Activated CD4-positive, alpha-beta T cell treated with anti-CD3 and anti-CD28 coated beads for 36 hours (primary cell): ENCODE results near the gene CLEC4M. TPM values are rescaled to one million over a fixed set of nuclear protein-coding genes. Genes with fewer than 3 reads are reported as not detected.

Source experiments
- ATAC-seq: fragments of 200-7000 bp; cut with Tn5 transposase; one replicate; pipeline ENCODE4 v1.10.0; 2021; ENCODE audit warnings: mild to moderate bottlenecking, moderate library complexity
- CTCF ChIA-PET: fragments of 350-600 bp; sonication (Branson Sonifier 250); formaldehyde crosslinking; loops from one replicate; lab custom pipeline; 2021; ENCODE audit warnings: antibody characterized with exemption; lab: Charles Lee
- POLR2A ChIA-PET: fragments of 350-600 bp; sonication (Branson Sonifier 250); formaldehyde crosslinking; loops from one replicate; lab custom pipeline; 2021; ENCODE audit warnings: antibody characterized with exemption, inconsistent platforms; lab: Charles Lee
- DNase-seq: peaks from one replicate; pipeline ENCODE4 v3.0.0-alpha.2; 2020
- H3K27ac Mint-ChIP-seq: one replicate; pipeline ENCODE4 v1.8.0; 2021; ENCODE audit warnings: mixed read lengths
- H3K27me3 Mint-ChIP-seq: one replicate; pipeline ENCODE4 v1.8.0; 2021; ENCODE audit warnings: mixed read lengths
- H3K36me3 Mint-ChIP-seq: one replicate; pipeline ENCODE4 v1.8.0; 2021; ENCODE audit warnings: low read depth, mixed read lengths
- H3K4me1 Mint-ChIP-seq: one replicate; pipeline ENCODE4 v1.8.0; 2021; ENCODE audit warnings: mixed read lengths
- H3K4me3 Mint-ChIP-seq: one replicate; pipeline ENCODE4 v1.8.0; 2021; ENCODE audit warnings: mild to moderate bottlenecking, moderate library complexity, mixed read lengths
- H3K9me3 Mint-ChIP-seq: one replicate; pipeline ENCODE4 v1.8.0; 2021; ENCODE audit warnings: low read depth, mixed read lengths
- intact Hi-C, 2 experiments: fragments of 100-400 bp; cut with DNase I in 1 of 2; cut with micrococcal nuclease in 1 of 2; formaldehyde crosslinking; loops; one replicate each; pipeline versions ENCODE4 v1.14.2 to v1.15.1; 2022 to 2024; cut with DNase I, micrococcal nuclease
- total RNA-seq, 2 experiments: library from RNA; stranded (reverse); gene quantifications; one replicate each; pipeline ENCODE4 v1.2.3, GENCODE V29; 2021

Gene CLEC4M
- total RNA-seq, 2 experiments from 2014 or later, result not detected

- Mint-ChIP-seq H3K36me3 (no peaks in the 10 kb centered on the region), H3K4me3 (no peak overlapping the region), H3K27ac (no peak overlapping the region), H3K4me1 (peaks cover 27% of the 10 kb centered on the region), H3K27me3 (peaks cover 25% of the 10 kb centered on the region), H3K9me3 (no peaks in the 10 kb centered on the region)
- CTCF ChIA-PET, result interaction anchor here (0.6 to 0.7 kb wide), 4 partner anchors 18 to 209 kb away, joined by 3 read pairs; no protein-coding TSS in a partner anchor
- POLR2A ChIA-PET, result interaction anchor here (0.6 kb wide), 1 partner anchor 63 kb away, joined by 4 read pairs; no protein-coding TSS in a partner anchor
- DNase-seq (no peak), ATAC-seq (no peak)
- intact Hi-C loops, result no loop called here
Measured at GRCh38 chr19:7775761-7776160, 12.7 kb downstream of the CLEC4M start.

- no peak overlapping the region for H3K27ac Mint-ChIP-seq
- H3K4me3 Mint-ChIP-seq, result no peak overlapping the region
- peaks cover 6% of the 10 kb centered on the region for H3K4me1 Mint-ChIP-seq
- ChIA-PET CTCF (no interaction called here), POLR2A (no interaction called here)
- H3K9me3 Mint-ChIP-seq, result no peaks in the 10 kb centered on the region
- intact Hi-C loops, result no loop called here
- H3K36me3 Mint-ChIP-seq, result no peaks in the 10 kb centered on the region
- H3K27me3 Mint-ChIP-seq, result peaks cover 30% of the 10 kb centered on the region
- ATAC-seq (no peak), DNase-seq (no peak)
Measured at GRCh38 chr19:7778081-7778480, 15.0 kb downstream of the CLEC4M start.

GRCh38 chr19:7779631-7780486 is 16.8 kb downstream of the CLEC4M start:
- Mint-ChIP-seq H3K9me3 (no peaks in the 10 kb centered on the region), H3K27ac (no peak overlapping the region), H3K27me3 (peaks cover 44% of the 10 kb centered on the region), H3K36me3 (no peaks in the 10 kb centered on the region), H3K4me3 (no peak overlapping the region), H3K4me1 (peaks cover 3% of the 10 kb centered on the region)
- POLR2A ChIA-PET, result no interaction called here
- no peak for DNase-seq
- ATAC-seq, result no peak
- intact Hi-C loops, result no loop called here
- CTCF ChIA-PET, result interaction anchor here (0.6 kb wide), 1 partner anchor 12 kb away, joined by 3 read pairs; no protein-coding TSS in a partner anchor

DNA sequence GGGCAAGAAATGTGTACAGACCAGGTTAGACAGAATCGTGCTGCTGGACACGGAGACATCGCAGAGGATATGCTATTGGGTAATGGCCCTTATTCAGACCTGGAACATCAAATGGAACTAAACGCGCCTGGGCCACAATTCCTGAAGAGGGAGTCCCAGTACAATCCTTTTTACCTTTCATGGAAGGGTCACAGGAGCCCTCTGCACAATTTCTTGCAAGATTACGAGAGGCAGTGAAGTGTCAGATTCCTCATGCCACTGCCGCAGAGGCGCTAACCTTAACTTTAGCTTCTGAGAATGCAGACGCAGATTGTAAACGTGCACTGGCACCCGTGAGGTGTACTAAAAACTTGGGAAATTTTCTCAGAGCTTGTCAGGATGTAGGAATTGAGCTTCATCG is 18.1 kb downstream of the CLEC4M start:
- intact Hi-C loops, result no loop called here
- CTCF ChIA-PET, result interaction anchor here (1.3 kb wide), 1 partner anchor 19 kb away, joined by 3 read pairs; no protein-coding TSS in a partner anchor
- DNase-seq, result no peak
- POLR2A ChIA-PET, result no interaction called here
- H3K4me1 Mint-ChIP-seq, result peaks cover 3% of the 10 kb centered on the region
- no peaks in the 10 kb centered on the region for H3K9me3 Mint-ChIP-seq
- H3K4me3 Mint-ChIP-seq, result no peak overlapping the region
- H3K36me3 Mint-ChIP-seq, result no peaks in the 10 kb centered on the region
- H3K27ac Mint-ChIP-seq, result no peak overlapping the region
- peaks cover 43% of the 10 kb centered on the region for H3K27me3 Mint-ChIP-seq
- no peak for ATAC-seq

- no peak for ATAC-seq
- no peak overlapping the region for H3K4me3 Mint-ChIP-seq
- no peak overlapping the region for H3K27ac Mint-ChIP-seq
- CTCF ChIA-PET, result no interaction called here
- POLR2A ChIA-PET, result no interaction called here
- intact Hi-C loops, result no loop called here
- H3K36me3 Mint-ChIP-seq, result no peaks in the 10 kb centered on the region
- peaks cover 5% of the 10 kb centered on the region for H3K4me1 Mint-ChIP-seq
- DNase-seq, result no peak
- peaks cover 46% of the 10 kb centered on the region for H3K27me3 Mint-ChIP-seq
- H3K9me3 Mint-ChIP-seq, result no peaks in the 10 kb centered on the region
Measured at GRCh38 chr19:7783991-7784423, 21.0 kb downstream of the CLEC4M start.

- Mint-ChIP-seq H3K27ac (no peak overlapping the region), H3K27me3 (peaks cover 54% of the 10 kb centered on the region), H3K36me3 (no peaks in the 10 kb centered on the region), H3K9me3 (no peaks in the 10 kb centered on the region), H3K4me1 (peaks cover 12% of the 10 kb centered on the region), H3K4me3 (no peak overlapping the region)
- no peak for DNase-seq
- no peak for ATAC-seq
- POLR2A ChIA-PET, result no interaction called here
- intact Hi-C loops, result no loop called here
- CTCF ChIA-PET, result no interaction called here
Measured at GRCh38 chr19:7784856-7785255, 21.8 kb downstream of the CLEC4M start.

GRCh38 chr19:7787141-7787540 is 24.1 kb downstream of the CLEC4M start:
- ATAC-seq (no peak), DNase-seq (no peak)
- Mint-ChIP-seq H3K27ac (no peak overlapping the region), H3K4me1 (peaks cover 12% of the 10 kb centered on the region), H3K9me3 (no peaks in the 10 kb centered on the region), H3K27me3 (peaks cover 51% of the 10 kb centered on the region), H3K36me3 (no peaks in the 10 kb centered on the region), H3K4me3 (no peak overlapping the region)
- intact Hi-C loops, result no loop called here
- POLR2A ChIA-PET, result no interaction called here
- CTCF ChIA-PET, result interaction anchor here (1.2 kb wide), 1 partner anchor 13 kb away, joined by 3 read pairs; no protein-coding TSS in a partner anchor

DNA sequence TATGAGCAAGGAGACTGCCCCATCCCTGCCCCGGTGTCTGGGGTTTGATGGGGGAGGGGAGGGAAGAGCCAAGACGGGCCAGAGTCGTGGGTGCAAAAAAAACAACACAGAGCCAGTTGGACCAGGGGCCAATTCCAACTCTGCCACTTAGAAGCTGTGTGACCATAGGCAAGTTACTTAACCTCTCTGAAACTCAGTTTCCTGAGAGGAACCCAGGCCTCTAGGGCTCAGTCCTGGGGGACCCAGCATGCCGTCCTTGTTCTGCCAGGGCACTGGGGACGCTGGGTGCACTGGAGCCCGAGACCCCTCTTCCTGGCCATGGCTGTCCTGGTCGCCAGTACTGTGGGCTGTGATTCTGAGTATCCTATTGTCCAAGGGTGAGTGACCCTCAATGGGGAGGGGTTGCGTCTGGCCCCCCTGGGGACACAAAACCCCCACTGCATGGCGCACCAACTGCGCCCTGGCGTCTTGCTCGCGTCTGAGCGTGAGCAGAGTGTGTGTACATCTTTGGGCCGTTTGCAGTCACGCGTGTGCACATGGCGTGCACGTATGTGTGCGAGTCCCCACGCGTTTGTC is 24.6 kb downstream of the CLEC4M start:
- intact Hi-C loops, result no loop called here
- ChIA-PET CTCF (interaction anchor here (1.2 kb wide), 1 partner anchor 13 kb away, joined by 3 read pairs; no protein-coding TSS in a partner anchor), POLR2A (no interaction called here)
- no peaks in the 10 kb centered on the region for H3K36me3 Mint-ChIP-seq
- no peaks in the 10 kb centered on the region for H3K9me3 Mint-ChIP-seq
- ATAC-seq (no peak), DNase-seq (no peak)
- peaks cover 52% of the 10 kb centered on the region for H3K27me3 Mint-ChIP-seq
- H3K27ac Mint-ChIP-seq, result no peak overlapping the region
- H3K4me3 Mint-ChIP-seq, result no peak overlapping the region
- H3K4me1 Mint-ChIP-seq, result peaks cover 12% of the 10 kb centered on the region

GRCh38 chr19:7788178-7788932 is 25.3 kb downstream of the CLEC4M start:
- no peak overlapping the region for H3K4me3 Mint-ChIP-seq
- DNase-seq (no peak), ATAC-seq (no peak)
- H3K27me3 Mint-ChIP-seq, result peaks cover 46% of the 10 kb centered on the region
- H3K9me3 Mint-ChIP-seq, result no peaks in the 10 kb centered on the region
- no peaks in the 10 kb centered on the region for H3K36me3 Mint-ChIP-seq
- peaks cover 12% of the 10 kb centered on the region for H3K4me1 Mint-ChIP-seq
- ChIA-PET CTCF (no interaction called here), POLR2A (no interaction called here)
- intact Hi-C loops, result no loop called here
- H3K27ac Mint-ChIP-seq, result no peak overlapping the region

DNA sequence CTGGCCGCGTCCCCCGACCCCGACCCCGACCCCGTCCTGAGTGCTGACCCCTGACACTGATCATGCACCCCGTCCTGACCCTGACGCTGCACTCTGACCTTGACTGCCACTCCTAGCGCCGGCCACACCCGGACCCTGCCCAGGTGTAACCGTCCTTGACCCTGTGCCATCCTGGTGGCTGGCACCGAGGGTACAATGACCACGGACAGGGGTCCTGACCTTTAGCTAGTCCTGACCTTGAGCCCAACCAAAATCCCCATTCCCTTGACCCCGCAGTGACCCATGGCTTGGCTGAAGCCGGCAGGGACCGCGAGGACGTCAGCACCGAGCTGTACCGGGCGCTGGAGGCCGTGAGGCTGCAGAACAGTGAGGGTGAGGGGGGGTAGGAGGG is 25.9 kb downstream of the CLEC4M start:
- Mint-ChIP-seq H3K4me3 (no peak overlapping the region), H3K27ac (no peak overlapping the region), H3K36me3 (no peaks in the 10 kb centered on the region), H3K9me3 (no peaks in the 10 kb centered on the region), H3K27me3 (peaks cover 41% of the 10 kb centered on the region), H3K4me1 (peaks cover 11% of the 10 kb centered on the region)
- DNase-seq (no peak), ATAC-seq (no peak)
- ChIA-PET POLR2A (no interaction called here), CTCF (no interaction called here)
- intact Hi-C loops, result no loop called here

DNA sequence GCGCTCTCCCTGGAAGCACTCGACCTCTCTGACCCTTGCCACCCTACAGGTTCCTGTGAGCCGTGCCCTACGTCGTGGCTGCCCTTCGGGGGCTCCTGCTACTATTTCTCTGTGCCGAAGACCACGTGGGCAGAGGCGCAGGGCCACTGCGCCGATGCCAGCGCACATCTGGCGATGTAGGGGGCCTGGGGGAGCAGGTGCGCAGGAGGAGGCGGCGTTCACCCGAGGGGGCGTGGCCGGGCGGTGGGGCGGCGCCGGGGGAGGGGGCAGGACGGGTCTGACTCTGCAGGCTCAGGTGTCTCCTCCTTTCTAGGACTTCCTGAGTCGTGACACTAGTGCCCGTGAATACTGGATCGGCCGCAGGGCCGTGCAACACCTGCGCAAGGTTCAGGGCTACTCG is 26.4 kb downstream of the CLEC4M start:
- H3K4me3 Mint-ChIP-seq, result no peak overlapping the region
- ChIA-PET CTCF (no interaction called here), POLR2A (no interaction called here)
- DNase-seq, result peak; percentile 48
- H3K4me1 Mint-ChIP-seq, result peaks cover 9% of the 10 kb centered on the region
- peaks cover 37% of the 10 kb centered on the region for H3K27me3 Mint-ChIP-seq
- H3K27ac Mint-ChIP-seq, result no peak overlapping the region
- peak; percentile 36 for ATAC-seq
- intact Hi-C loops, result no loop called here
- H3K36me3 Mint-ChIP-seq, result no peaks in the 10 kb centered on the region
- H3K9me3 Mint-ChIP-seq, result no peaks in the 10 kb centered on the region
